ENCODE results near the gene DRC7.

The DRC7 gene

DNA sequence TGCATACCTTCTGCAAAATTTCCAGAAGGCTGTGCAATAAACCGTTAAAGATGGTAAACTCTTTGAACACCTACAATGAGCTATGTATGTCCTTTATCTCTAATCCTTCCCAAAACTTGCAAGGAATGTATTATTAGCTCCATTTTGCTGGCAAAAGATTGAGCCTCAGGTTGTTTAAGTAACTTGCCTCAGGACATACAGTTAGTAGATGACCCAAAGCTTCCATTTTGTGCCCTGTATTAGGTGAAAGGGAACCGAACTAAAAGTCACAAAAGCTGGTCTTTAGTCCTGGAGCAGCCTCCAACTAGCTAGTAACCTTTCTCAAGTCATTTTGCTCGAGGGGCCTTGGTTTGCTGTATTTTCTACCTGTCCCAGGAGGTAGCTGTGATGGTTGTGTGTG is 22.2 kb upstream of the DRC7 start:
- TF ChIP-seq JUND (IDR thresholded peaks at IDR 0.05; ENCODE audit: low read depth), result no peak
- in situ Hi-C loops (cut with HindIII; ENCODE audit: low pct_unique_long_range_greater_than_20kb, low sequenced_read_pairs), result no loop called here

DNA sequence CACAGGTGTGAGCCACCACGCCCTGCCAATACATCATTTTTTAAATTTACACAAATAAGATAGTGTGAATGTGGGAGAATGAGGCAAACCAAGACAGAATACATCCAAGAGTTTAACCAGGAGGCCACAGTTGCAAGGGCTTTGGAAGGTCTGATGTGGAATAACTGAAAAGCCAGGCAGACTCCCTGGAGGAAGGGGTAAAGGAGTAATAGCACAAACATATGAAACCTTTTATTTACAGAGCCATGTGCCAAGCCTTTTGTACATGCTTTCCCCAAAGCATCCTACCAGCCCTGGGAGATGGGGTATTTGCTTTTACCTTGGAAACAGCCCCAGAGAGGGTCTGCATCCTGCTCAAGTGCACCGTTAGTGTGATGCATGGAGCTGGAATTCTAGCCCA is 21.8 kb upstream of the DRC7 start:
- no peak for TF ChIP-seq JUND (IDR thresholded peaks at IDR 0.05; ENCODE audit: low read depth)
- no peak for DNase-seq (ENCODE audit: low read depth in 1 of 2, low spot score in 1 of 2)
- in situ Hi-C loops (cut with HindIII; ENCODE audit: low pct_unique_long_range_greater_than_20kb, low sequenced_read_pairs), result no loop called here

More for the DNA sequence above, 22.2 kb upstream of the DRC7 start:
- no peak for DNase-seq (ENCODE audit: low read depth in 1 of 2, low spot score in 1 of 2)

DNA sequence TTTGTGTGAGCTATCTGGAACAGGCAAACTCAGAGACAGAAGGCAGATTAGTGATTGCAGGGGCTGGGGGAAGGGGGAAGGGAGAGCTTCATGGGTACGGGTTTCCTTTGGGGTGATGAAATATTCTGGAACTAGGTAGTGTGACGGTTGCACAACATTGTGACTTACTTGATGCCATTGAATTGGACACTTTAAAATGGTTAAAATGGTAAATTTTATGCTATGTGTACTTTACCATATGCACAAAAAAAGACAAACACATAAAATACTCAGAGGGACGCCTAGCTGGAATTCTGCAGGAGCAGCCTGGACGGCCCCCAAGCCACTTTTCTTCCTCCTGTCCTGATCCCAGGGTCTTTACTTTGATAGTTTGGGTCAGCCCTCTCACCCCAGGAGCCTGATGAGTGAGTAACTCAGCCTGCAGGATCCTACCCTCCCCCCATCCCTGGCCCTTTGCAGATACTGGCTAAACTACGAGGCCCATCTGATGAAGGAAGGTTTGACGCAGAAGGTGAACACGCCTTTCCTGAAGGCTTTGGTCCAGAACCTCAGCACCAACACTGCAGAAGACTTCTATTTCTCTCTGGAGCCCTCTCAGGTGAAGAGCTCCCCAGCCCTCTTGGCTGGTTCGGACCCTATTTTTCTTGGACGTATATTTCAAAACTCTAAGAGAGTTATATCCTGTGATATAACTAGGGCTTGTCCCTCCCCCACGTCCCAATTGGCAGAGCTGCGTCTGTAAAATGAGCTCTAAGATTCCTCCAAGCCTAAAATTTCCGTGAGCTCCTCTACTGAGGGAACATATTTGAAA is 18.7 kb upstream of the DRC7 start:
- DNase-seq (ENCODE audit: low read depth in 1 of 2, low spot score in 1 of 2), result no peak
- TF ChIP-seq JUND (IDR thresholded peaks at IDR 0.05; ENCODE audit: low read depth), result no peak
- in situ Hi-C loops (cut with HindIII; ENCODE audit: low pct_unique_long_range_greater_than_20kb, low sequenced_read_pairs), result no loop called here

DNA sequence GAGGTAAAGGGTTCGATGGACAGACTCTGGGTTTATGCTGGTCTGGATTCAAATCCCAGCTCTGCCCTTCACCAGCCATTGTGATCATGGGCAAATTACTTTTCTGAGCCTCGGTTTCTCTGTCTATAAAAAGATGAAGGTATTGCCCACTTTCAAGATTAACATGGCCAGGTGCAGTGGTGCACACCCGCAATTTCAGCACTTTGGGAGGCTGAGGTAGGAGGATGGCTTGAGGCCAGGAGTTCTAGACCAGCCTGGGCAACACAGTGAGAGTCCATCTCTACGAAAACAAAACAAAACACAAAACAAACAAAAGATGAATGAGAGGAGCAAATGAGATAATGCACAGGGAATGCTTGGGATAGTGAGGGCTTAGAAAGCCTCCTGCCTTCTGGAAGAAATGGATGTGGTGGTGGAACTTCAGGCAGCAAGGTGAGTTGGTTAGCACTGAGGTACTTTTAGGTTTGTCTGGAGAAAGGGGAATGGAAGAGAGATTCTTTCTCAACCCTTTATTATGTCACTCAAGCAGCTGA is 18.0 kb upstream of the DRC7 start:
- peak in 1 of 2 experiments; percentile 22 for DNase-seq (ENCODE audit: low read depth in 1 of 2, low spot score in 1 of 2)
- TF ChIP-seq JUND (IDR thresholded peaks at IDR 0.05; ENCODE audit: low read depth), result no peak
- in situ Hi-C loops (cut with HindIII; ENCODE audit: low pct_unique_long_range_greater_than_20kb, low sequenced_read_pairs), result no loop called here

DNA sequence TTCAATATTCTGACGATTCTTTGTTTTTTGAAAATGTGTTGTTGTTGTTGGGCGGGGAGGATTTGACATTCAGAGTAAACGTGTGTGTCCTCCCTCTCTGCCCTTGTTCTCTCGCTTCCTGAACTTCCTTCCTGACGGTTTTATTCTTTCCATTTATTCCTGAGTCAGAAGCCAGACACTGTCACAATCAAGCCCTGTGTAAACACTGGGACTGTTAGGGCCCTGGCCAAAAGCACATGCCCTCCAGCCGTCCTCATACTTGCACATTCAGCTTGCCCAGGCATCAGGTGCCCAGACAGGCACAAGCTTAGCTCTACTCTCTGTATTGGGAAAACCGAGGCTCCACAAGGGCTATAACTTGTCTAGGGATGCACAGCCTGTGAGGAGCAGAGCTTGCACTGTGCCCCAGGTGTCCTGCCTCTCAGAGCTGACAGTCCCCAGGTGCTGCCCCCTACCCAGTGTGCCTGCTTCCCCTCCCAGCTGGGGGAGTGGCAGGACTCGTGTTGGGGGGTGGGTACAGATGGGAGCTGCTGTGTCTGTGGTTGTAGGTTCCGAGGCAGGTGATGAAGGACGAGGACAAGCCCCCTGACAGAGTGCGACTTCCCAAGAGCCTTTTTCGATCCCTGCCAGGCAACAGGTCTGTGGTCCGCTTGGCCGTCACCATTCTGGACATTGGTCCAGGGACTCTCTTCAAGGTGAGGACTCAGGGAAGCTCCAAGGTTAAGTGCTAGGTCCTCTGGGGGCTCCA is 16.8 kb upstream of the DRC7 start:
- peak in 1 of 2 experiments; percentile 56 for DNase-seq (ENCODE audit: low read depth in 1 of 2, low spot score in 1 of 2)
- in situ Hi-C loops (cut with HindIII; ENCODE audit: low pct_unique_long_range_greater_than_20kb, low sequenced_read_pairs), result no loop called here
- TF ChIP-seq JUND (IDR thresholded peaks at IDR 0.05; ENCODE audit: low read depth), result no peak

DNA sequence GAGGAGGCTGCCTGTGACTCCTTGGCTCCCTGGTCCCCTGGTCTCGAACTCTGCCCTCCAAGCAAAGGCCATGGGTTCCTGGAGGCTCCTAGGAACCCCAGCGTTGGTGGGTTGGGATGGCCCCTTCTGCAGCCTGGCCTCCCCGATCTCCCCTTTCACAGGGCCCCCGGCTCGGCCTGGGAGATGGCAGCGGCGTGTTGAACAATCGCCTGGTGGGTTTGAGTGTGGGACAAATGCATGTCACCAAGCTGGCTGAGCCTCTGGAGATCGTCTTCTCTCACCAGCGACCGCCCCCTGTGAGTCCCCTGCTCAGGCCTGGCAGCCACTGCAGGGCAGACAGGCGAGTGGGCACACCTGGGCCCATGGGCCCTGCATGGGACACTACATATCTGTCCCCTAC is 15.6 kb upstream of the DRC7 start:
- no peak for TF ChIP-seq JUND (IDR thresholded peaks at IDR 0.05; ENCODE audit: low read depth)
- in situ Hi-C loops (cut with HindIII; ENCODE audit: low pct_unique_long_range_greater_than_20kb, low sequenced_read_pairs), result no loop called here
- DNase-seq (ENCODE audit: low read depth in 1 of 2, low spot score in 1 of 2), result no peak

DNA sequence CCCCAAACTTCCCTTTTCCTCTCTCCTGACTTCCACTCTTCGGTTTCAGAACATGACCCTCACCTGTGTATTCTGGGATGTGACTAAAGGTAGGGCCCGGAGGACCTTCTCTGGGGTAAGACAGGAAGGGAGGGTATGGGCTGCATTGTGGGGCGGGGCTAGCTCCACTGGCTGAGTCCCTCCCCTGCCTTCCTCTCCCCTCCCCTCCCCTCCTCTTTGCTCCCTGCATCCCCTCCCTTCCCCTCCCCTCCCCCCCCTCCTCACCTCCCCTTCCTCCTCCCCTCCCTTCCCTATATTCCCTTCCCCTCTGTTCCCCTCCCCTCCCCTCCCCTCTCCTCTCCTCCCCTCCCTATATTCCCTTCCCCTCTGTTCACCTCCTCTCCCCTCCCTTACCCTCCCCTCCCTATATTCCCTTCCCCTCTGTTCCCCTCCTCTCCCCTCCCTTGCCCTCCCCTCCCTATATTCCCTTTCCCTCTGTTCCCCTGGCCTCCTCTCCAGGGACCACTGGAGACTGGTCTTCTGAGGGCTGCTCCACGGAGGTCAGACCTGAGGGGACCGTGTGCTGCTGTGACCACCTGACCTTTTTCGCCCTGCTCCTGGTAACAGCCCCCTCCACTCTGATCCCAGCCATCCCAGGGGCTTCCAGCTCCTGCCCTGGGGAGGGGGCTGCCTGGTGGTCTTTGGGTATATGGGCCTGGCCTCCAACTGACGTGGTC is 14.7 kb upstream of the DRC7 start:
- TF ChIP-seq JUND (IDR thresholded peaks at IDR 0.05; ENCODE audit: low read depth), result no peak
- in situ Hi-C loops (cut with HindIII; ENCODE audit: low pct_unique_long_range_greater_than_20kb, low sequenced_read_pairs), result no loop called here
- no peak for DNase-seq (ENCODE audit: low read depth in 1 of 2, low spot score in 1 of 2)

DNA sequence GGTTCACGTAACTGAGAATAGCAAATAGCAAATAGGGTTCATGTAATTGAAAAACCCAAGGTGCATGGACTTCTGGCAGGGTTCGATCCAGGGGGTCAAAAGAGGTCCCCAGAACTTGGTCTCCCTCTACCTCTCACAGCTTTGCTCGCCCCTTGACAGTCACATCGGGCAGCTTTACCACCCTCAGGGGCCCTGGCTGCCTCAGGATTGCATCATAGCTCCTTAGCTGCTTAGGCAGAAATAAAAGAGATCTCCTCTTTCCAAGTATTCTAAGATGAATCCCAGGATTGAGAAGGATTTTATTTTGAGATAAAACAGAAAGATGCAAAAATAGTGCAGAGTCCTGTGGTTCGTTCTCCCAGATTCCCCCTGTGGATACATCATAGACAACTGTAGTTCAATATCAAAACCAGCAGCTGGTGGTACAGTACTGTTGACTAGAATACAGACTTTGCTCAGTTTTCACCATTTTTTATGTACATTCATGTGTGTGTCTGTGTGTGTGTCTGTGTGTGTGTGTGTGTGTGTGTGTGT is 13.7 kb upstream of the DRC7 start:
- DNase-seq (ENCODE audit: low read depth in 1 of 2, low spot score in 1 of 2), result no peak
- in situ Hi-C loops (cut with HindIII; ENCODE audit: low pct_unique_long_range_greater_than_20kb, low sequenced_read_pairs), result no loop called here
- TF ChIP-seq JUND (IDR thresholded peaks at IDR 0.05; ENCODE audit: low read depth), result no peak

DNA sequence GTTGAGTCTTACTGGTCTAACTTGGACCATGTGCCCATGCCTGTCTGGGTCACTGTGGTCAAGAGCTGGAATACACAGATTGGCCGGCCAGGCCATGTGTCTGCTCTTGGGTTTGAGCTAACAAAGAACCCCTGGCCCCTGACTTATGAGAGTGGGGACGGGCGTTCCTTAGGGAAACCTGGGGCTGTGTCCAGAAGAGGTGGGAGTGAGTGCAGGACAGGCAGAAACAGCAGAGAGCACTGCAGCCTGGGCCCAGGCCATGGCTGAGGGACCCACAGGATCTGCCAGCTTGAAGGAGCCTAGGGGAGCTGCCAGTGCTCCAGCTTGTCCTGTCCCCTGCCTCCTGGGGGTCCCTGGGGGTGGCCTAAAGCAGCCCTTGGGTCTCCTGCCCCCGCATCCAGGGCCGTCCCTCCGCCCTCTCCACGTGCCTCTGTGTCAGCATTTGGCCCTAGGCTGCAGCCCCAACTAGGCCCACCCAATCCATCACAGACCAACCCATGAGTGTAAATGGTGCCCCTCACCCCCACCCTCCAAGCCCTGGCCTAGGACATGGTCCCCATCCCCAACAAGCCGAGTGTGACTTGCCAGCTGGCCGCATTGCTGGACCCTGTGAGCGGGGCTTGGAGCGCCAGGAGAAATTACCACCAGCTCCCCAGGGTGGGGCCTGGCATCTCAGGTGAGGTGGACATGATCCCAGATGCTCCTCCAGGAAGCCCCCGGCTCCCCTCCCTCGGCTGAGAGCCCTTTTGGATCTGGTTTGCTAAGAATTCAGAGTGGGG is 12.5 kb upstream of the DRC7 start:
- TF ChIP-seq JUND (IDR thresholded peaks at IDR 0.05; ENCODE audit: low read depth), result no peak
- in situ Hi-C loops (cut with HindIII; ENCODE audit: low pct_unique_long_range_greater_than_20kb, low sequenced_read_pairs), result no loop called here
- DNase-seq (ENCODE audit: low read depth in 1 of 2, low spot score in 1 of 2), result no peak

DNA sequence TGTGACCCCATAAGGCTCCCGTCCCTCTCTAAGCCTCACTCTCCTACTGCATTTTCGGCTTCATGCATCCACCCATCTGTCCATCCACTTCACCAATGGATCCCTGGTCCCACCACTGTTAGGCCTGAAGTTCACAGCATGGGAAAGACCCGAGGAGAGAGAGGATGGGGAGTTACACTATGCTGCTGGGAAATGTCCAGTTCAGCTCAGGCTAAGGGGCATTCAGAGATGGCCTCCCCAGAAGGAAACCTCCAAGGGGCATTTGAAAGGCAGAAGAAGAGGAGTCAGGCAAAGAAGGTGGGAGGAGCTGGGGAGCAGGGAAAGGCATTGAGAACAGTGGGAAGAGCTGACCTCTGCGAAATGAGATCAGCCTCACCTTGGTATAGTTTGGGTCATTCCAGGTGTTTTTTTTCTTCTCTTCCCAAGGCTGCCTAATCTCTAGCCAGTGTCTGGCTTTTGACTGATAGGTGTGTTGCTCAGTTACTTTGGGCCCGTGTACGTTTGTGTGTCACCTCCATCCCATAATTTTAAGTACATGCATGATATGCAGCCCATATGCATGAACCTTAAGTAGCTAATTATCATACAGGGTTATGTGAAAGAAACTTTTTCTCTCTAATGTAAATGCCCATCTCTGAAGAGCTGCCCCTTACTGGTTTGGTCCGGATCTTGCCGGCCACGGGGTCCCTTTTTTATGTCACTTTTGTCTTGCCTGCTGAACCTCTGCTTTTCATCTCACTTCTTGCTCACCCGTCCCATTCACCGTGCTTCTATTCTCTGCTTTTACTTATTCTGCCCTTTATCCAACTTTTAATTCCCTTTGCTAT is 11.6 kb upstream of the DRC7 start:
- in situ Hi-C loops (cut with HindIII; ENCODE audit: low pct_unique_long_range_greater_than_20kb, low sequenced_read_pairs), result no loop called here
- no peak for DNase-seq (ENCODE audit: low read depth in 1 of 2, low spot score in 1 of 2)
- TF ChIP-seq JUND (IDR thresholded peaks at IDR 0.05; ENCODE audit: low read depth), result no peak

Measured in T47D (cell line).